MG63 (cell line): ENCODE results near the gene NKX2-4. TPM values are rescaled to one million over a fixed set of nuclear protein-coding genes. Genes with fewer than 3 reads are reported as not detected.
"Not testable (repeated sequence)": the region's sequence is repeated elsewhere in the genome, so short reads cannot be mapped to it uniquely, and the experiment has no call there.

Experiments
- DNase-seq: peaks from one replicate; pipeline ENCODE4 v3.0.0-alpha.2; 2020
- H3K27me3 ChIP-seq: fragments of 250-450 bp; sonication (Bioruptor Pico); 2 replicates; pipeline ENCODE4 v1.5.1; 2020; ENCODE audit warnings: mild to moderate bottlenecking, moderate library complexity
- H3K36me3 ChIP-seq: fragments of 250-450 bp; sonication (Bioruptor Pico); 2 replicates; pipeline ENCODE4 v1.5.1; 2020; ENCODE audit warnings: mild to moderate bottlenecking, moderate library complexity
- H3K4me3 ChIP-seq: fragments of 250-450 bp; sonication (Bioruptor Pico); 2 replicates; pipeline ENCODE4 v1.5.1; 2020; ENCODE audit warnings: mild to moderate bottlenecking, moderate library complexity
- H3K9me3 ChIP-seq: fragments of 250-450 bp; sonication (Bioruptor Pico); 2 replicates; pipeline ENCODE4 v1.5.1; 2020; ENCODE audit warnings: mild to moderate bottlenecking, moderate library complexity
- total RNA-seq: library from RNA; depleted of rRNA; stranded (reverse); fragments of >200 nt; shearing (Covaris generic); gene quantifications from 2 replicates; pipeline ENCODE4 v1.2.3, GENCODE V29; 2014; ENCODE audit warnings: low replicate concordance

NKX2-4 gene
- total RNA-seq, 1 experiment from 2014 or later, result not detected

DNA sequence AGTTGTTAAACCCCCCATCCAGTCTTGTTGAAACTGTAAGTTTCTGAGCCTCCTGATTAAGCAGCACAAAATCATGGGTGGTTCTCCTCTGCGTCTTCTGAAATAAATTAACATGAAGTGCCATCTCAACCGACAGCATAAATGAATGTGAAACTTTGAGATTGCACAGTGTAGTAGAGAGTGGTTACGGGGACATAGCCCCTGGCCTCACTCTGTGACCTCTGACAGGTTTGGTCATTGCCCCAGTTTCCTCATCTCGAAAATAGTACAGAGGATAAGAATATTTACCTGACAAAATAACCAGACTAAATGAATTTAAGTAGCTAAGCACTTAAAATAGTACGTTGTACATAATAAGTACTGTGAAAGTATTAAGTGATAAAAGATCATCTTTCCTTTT lies 19.1 kb downstream of the NKX2-4 start:
- DNase-seq, result no peak
- Histone ChIP-seq H3K36me3 (peaks cover 8% of the 10 kb centered on the region), H3K9me3 (no peaks in the 10 kb centered on the region), H3K27me3 (no peaks in the 10 kb centered on the region), H3K4me3 (no peak overlapping the region)

DNA sequence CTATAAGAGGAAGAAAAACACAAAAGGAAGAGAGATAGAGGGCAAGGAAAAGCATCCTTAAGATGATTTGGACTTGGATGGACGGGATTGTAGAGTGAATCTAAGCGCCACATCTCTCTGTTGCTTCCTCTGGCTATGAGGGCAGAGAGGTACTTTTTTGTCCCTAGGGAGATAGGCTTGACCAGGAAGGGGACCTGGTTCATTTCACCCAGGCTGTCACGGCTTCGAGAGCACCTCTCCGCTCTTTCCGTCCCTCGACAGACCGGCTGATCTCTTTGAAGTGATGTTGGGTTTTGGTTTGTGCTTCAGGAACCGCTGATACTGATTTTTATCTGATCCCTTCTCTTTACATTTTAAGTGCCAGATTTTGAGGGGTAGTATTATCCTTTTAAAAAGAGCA lies 19.6 kb downstream of the NKX2-4 start:
- DNase-seq, result no peak
- no peak overlapping the region for H3K4me3 ChIP-seq
- peaks cover 8% of the 10 kb centered on the region for H3K36me3 ChIP-seq
- no peaks in the 10 kb centered on the region for H3K9me3 ChIP-seq
- H3K27me3 ChIP-seq, result no peaks in the 10 kb centered on the region

- H3K27me3 ChIP-seq, result no peaks in the 10 kb centered on the region
- no peaks in the 10 kb centered on the region for H3K9me3 ChIP-seq
- no peak overlapping the region for H3K4me3 ChIP-seq
- peaks cover 2% of the 10 kb centered on the region for H3K36me3 ChIP-seq
- DNase-seq, result no peak
Observed at GRCh38 chr20:21376626-21377025, 20.7 kb downstream of the NKX2-4 start.

GRCh38 chr20:21373436-21373835 lies 23.9 kb downstream of the NKX2-4 start:
- Histone ChIP-seq H3K36me3 (peaks cover 7% of the 10 kb centered on the region), H3K9me3 (no peaks in the 10 kb centered on the region), H3K27me3 (no peaks in the 10 kb centered on the region), H3K4me3 (no peak overlapping the region)
- no peak for DNase-seq

DNA sequence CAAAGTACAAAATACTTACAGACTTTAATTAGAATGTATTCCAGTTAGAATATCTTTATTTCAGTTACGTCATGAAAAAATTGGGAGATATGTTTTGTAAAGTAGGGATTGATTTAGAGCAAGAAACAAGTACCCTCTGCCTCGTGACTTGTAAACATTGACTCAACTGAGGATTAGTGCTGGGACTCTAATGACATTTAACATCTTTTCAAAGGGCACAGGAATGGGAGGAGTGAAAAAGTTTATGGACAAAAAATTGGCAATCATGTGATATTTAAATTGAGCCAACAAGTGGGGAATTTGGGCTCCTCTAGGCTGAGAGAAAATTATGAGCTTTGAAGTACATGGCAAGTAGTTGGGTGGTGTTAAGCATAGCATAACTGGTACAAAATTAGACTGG lies 25.3 kb downstream of the NKX2-4 start:
- H3K4me3 ChIP-seq, result no peak overlapping the region
- no peaks in the 10 kb centered on the region for H3K27me3 ChIP-seq
- no peak for DNase-seq
- peaks cover 7% of the 10 kb centered on the region for H3K36me3 ChIP-seq
- no peaks in the 10 kb centered on the region for H3K9me3 ChIP-seq

DNA sequence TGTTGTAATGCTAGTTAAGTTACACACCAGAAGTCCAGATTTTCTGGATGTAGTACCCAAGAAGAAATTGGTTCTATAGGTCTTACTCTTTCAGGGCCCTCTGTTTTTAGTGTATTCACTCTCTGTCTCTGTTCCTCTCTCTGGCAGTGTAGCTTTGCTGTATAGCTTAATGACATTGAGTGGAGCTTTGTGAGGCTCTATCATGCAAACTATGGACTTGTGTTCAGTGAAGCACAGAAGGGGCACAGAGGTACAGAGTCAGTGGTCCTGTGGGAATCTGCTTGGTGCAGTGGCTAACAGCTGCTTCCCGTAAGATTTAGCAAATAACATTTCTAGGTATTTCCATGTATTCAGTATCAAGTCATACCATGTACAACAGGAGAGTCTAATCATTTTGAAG lies 26.1 kb downstream of the NKX2-4 start:
- H3K4me3 ChIP-seq, result no peak overlapping the region
- H3K9me3 ChIP-seq, result no peaks in the 10 kb centered on the region
- no peaks in the 10 kb centered on the region for H3K27me3 ChIP-seq
- DNase-seq, result no peak
- H3K36me3 ChIP-seq, result peaks cover 7% of the 10 kb centered on the region

DNA sequence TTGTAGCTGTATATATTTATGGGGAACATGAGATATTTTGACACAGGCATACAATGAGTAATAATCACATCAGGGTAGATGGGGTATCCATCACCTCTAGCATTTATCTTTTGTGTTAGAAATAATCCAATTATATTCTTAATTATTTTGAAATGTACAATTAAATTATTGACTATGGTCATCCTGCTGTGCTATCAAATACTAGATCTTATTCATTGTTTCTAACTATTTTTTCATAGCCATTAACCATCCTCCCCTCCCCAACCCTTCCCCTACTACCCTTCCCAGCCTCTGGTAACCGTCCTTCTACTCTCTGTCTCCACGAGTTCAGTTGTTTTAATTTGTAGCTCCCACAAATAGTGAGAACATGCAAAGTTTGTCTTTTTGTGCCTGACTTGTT lies 28.5 kb downstream of the NKX2-4 start:
- no peaks in the 10 kb centered on the region for H3K9me3 ChIP-seq
- H3K36me3 ChIP-seq, result peaks cover 10% of the 10 kb centered on the region
- no peak overlapping the region for H3K4me3 ChIP-seq
- H3K27me3 ChIP-seq, result no peaks in the 10 kb centered on the region
- DNase-seq, result no peak

DNA sequence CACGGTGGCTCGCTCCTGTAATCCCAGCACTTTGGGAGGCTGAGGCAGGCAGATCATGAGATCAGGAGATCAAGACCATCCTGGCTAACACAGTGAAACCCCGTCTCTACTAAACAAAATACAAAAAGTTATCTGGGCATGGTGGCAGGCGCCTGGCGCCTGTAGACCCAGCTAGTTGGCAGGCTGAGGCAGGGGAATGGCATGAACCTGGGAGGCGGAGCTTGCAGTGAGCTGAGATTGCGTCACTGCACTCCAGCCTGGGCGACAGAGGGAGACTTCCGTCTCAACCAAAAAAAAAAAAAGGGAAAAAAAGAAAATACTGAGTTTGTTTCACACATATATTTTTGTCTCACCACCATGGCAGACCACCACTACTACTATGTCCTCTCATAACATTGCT lies 31.1 kb downstream of the NKX2-4 start:
- not testable (repeated sequence) for H3K4me3 ChIP-seq, DNase-seq, H3K27me3 ChIP-seq, H3K9me3 ChIP-seq
- peaks cover 10% of the 10 kb centered on the region for H3K36me3 ChIP-seq

DNA sequence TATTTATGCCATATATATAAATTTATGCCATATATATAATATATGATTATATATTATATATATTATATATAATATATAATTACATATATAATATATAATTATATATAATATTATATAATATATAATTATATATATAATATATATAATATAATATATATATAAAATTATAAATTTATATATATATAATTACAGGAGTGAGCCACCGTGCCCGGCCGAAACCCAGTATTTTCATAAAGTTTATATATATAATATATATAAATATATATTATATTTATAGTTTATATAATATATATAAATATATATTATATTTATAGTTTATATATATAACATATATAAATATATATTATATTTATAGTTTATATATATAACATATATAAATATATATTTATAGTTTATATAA lies 31.6 kb downstream of the NKX2-4 start:
- Histone ChIP-seq H3K36me3 (peaks cover 14% of the 10 kb centered on the region), H3K4me3 (no peak overlapping the region), H3K27me3 (no peaks in the 10 kb centered on the region), H3K9me3 (no peaks in the 10 kb centered on the region)
- DNase-seq, result no peak

- Histone ChIP-seq H3K4me3 (no peak overlapping the region), H3K36me3 (peaks cover 11% of the 10 kb centered on the region), H3K9me3 (no peaks in the 10 kb centered on the region), H3K27me3 (no peaks in the 10 kb centered on the region)
- no peak for DNase-seq
Observed at GRCh38 chr20:21364413-21364812, 32.9 kb downstream of the NKX2-4 start.

DNA sequence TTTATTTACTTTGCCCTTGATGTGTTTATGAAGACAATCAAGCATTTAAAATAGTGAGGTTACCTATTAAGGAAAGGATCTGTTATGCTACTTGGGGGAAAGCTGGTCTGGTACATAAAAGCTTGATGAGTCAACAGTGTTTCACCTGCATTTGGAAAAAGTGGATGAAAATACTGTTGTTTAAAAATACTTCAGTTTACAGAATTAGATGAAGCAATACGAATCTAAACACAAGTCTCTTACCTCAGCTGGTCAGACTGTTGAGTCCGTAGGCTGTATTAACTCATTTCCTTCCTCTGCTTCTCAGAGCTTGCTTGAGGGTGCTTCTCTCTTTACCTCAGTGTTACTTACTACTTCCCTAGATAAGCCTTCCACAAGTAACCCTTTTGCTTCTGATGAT lies 36.1 kb downstream of the NKX2-4 start:
- no peak overlapping the region for H3K4me3 ChIP-seq
- no peak for DNase-seq
- no peaks in the 10 kb centered on the region for H3K27me3 ChIP-seq
- H3K36me3 ChIP-seq, result peaks cover 23% of the 10 kb centered on the region
- H3K9me3 ChIP-seq, result no peaks in the 10 kb centered on the region

GRCh38 chr20:21360705-21361104 lies 36.6 kb downstream of the NKX2-4 start:
- H3K4me3 ChIP-seq, result no peak overlapping the region
- H3K27me3 ChIP-seq, result no peaks in the 10 kb centered on the region
- H3K9me3 ChIP-seq, result no peaks in the 10 kb centered on the region
- DNase-seq, result no peak
- H3K36me3 ChIP-seq, result peaks cover 28% of the 10 kb centered on the region

- H3K9me3 ChIP-seq, result no peaks in the 10 kb centered on the region
- no peaks in the 10 kb centered on the region for H3K27me3 ChIP-seq
- H3K4me3 ChIP-seq, result no peak overlapping the region
- H3K36me3 ChIP-seq, result peaks cover 28% of the 10 kb centered on the region
- DNase-seq, result no peak
Observed at GRCh38 chr20:21358737-21359136, 38.6 kb downstream of the NKX2-4 start.

GRCh38 chr20:21357844-21358243 lies 39.5 kb downstream of the NKX2-4 start:
- no peak for DNase-seq
- H3K27me3 ChIP-seq, result no peaks in the 10 kb centered on the region
- no peaks in the 10 kb centered on the region for H3K9me3 ChIP-seq
- peaks cover 27% of the 10 kb centered on the region for H3K36me3 ChIP-seq
- H3K4me3 ChIP-seq, result no peak overlapping the region

DNA sequence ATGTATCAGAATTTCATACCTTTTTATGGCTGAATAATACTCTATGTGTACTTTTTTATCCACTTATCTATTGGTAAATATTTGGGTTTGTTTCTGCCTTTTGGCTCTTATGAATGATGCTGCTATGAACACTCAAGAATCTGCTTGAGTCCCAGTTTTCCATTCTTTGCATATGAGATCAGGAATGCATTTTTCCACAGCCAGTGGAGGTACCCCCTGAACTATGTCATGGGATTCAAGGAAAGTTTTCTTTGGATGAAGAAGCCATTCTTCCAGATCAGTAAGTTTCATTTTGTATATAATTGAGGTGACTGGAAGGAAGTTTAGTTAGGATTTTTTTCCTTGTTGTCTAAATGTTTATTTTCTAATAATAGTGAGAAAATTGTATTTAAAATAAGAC lies 40.9 kb downstream of the NKX2-4 start:
- no peak for DNase-seq
- H3K4me3 ChIP-seq, result no peak overlapping the region
- H3K36me3 ChIP-seq, result peaks cover 24% of the 10 kb centered on the region

DNA sequence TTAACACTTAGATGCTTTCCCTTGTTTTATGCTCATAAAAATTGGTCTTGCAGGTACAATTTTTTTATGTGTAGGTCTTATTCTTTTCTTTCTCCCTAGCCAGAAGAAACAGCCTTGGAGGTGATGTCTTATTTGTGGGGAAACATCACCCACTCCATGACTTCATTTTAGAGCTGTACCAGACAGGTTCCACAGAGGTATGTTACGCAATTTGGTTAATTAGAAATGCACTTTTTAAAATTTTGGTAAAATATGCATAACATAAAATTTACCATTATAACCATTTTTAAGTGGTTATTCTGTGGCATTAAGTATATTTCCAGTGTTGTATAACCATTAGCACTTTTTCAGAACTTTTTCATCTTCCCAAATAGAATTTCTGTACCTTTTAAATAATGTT lies 41.3 kb downstream of the NKX2-4 start:
- peaks cover 22% of the 10 kb centered on the region for H3K36me3 ChIP-seq
- DNase-seq, result no peak
- H3K9me3 ChIP-seq, result no peaks in the 10 kb centered on the region
- no peak overlapping the region for H3K4me3 ChIP-seq
- no peaks in the 10 kb centered on the region for H3K27me3 ChIP-seq

More for the DNA sequence above, 40.9 kb downstream of the NKX2-4 start:
- Histone ChIP-seq H3K9me3 (no peaks in the 10 kb centered on the region), H3K27me3 (no peaks in the 10 kb centered on the region)

GRCh38 chr20:21353236-21353635 lies 44.1 kb downstream of the NKX2-4 start:
- H3K9me3 ChIP-seq, result no peaks in the 10 kb centered on the region
- H3K36me3 ChIP-seq, result peaks cover 21% of the 10 kb centered on the region
- H3K27me3 ChIP-seq, result no peaks in the 10 kb centered on the region
- H3K4me3 ChIP-seq, result no peak overlapping the region
- DNase-seq, result no peak

DNA sequence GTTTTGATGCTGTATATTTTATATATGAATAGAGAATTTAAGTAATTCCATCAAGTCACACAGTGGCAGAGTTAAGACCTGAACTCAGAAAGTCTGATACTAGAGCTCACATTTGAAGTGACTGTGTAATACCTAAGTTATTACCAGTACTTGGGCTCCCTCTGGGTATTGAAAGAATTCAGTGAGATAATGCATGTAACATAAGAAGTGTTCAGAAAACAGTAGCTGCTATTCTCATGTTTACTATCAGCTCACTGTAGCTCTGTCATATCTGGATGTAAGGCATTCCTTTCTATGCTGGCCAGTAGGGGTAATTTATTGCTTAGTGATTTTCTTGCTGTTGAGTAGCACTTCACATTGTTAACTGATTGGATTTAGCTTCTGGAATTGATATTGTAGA lies 44.6 kb downstream of the NKX2-4 start:
- H3K36me3 ChIP-seq, result peaks cover 21% of the 10 kb centered on the region

More for the DNA sequence above, 44.6 kb downstream of the NKX2-4 start:
- no peak for DNase-seq
- Histone ChIP-seq H3K27me3 (no peaks in the 10 kb centered on the region), H3K9me3 (no peaks in the 10 kb centered on the region), H3K4me3 (no peak overlapping the region)
